ENCODE results near the gene TESMIN. TPM values are rescaled to one million over a fixed set of nuclear protein-coding genes. Genes with fewer than 3 reads are reported as not detected.

Gene TESMIN
- polyA plus RNA-seq, 1 donor (not counting 4 experiments of a cell fraction or from before 2014, with no cell fraction given) = 4.0 TPM

- no peak for FAIRE-seq
- Histone ChIP-seq H2AFZ (ENCODE audit: control insufficient read depth, low read length) (no peak overlapping the region), H3K4me1 (ENCODE audit: control insufficient read depth, extremely low read depth, insufficient read depth, low read length) (no peaks in the 10 kb centered on the region), H3K9me1 (ENCODE audit: control insufficient read depth, extremely low read depth, insufficient read depth, low read length) (no peaks in the 10 kb centered on the region), H3K4me3 (ENCODE audit: control insufficient read depth in 2 of 3, extremely low read depth in 1 of 3, insufficient read depth in 2 of 3, low read depth in 1 of 3, low read length in 3 of 3) (no peak overlapping the region), H3K27ac (ENCODE audit: control insufficient read depth, insufficient read depth, low read length) (no peak overlapping the region), H3K36me3 (ENCODE audit: control insufficient read depth in 2 of 2, extremely low read depth in 1 of 2, insufficient read depth in 2 of 2, low read length in 2 of 2) (peaks cover 0 to 6% of the 10 kb centered on the region in 2 experiments), H3K27me3 (ENCODE audit: control insufficient read depth, extremely low read depth, insufficient read depth, low read length) (no peaks in the 10 kb centered on the region), H4K20me1 (ENCODE audit: control insufficient read depth, extremely low read depth, insufficient read depth, low read length) (no peaks in the 10 kb centered on the region), H3K4me2 (ENCODE audit: control insufficient read depth, extremely low read depth, insufficient read depth, low read depth, low read length) (no peak overlapping the region), H3K9ac (ENCODE audit: control insufficient read depth, extremely low read depth, insufficient read depth, low read length) (no peak overlapping the region), H3K79me2 (ENCODE audit: control insufficient read depth, insufficient read depth, low read length) (no peaks in the 10 kb centered on the region), H3K9me3 (ENCODE audit: control insufficient read depth, low read depth, low read length) (no peaks in the 10 kb centered on the region)
- dilution Hi-C loops (cut with MboI; ENCODE audit: extremely low pct_ligation_motif_present, low sequenced_read_pairs) = no loop called here
- no peak for DNase-seq (ENCODE audit: low read depth, low spot score)
- TF ChIP-seq CTCF (optimal IDR thresholded peaks at IDR 0.05 in 1 of 3, IDR thresholded peaks at IDR 0.05 in 1 of 3, conservative IDR thresholded peaks at IDR 0.05 in 1 of 3; ENCODE audit: extremely low read depth in 1 of 3, insufficient read depth in 2 of 3, low read length in 3 of 3) = no peak
- no peak for TF ChIP-seq EZH2 (IDR thresholded peaks at IDR 0.05; ENCODE audit: low read length)
Observed at GRCh38 chr11:68743539-68743938, 7.8 kb downstream of the TESMIN start.

DNA sequence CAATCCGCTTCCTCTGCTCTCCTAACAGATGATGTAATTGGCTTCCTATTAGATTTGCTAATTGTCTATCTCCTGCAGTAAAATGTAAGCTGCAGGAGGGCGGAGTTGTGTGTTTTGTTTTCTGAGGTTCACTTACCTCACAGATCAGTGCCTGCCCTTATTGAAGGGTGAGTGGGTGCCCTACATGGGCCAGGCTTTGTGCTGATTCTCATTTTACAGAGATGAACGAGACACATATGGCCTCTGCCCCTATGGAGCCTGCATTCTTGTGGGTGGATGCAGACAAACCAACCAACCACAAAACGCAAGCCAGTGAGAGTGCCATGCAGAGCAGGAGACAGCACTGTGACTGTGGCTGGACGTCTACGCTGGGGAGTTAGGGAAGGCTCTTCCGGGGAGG, 9.9 kb downstream of the TESMIN start:
- DNase-seq (ENCODE audit: low read depth, low spot score) (no peak), FAIRE-seq (no peak)
- H3K4me1 ChIP-seq (ENCODE audit: control insufficient read depth, extremely low read depth, insufficient read depth, low read length) = no peaks in the 10 kb centered on the region
- H4K20me1 ChIP-seq (ENCODE audit: control insufficient read depth, extremely low read depth, insufficient read depth, low read length) = no peaks in the 10 kb centered on the region
- no peak for TF ChIP-seq EZH2 (IDR thresholded peaks at IDR 0.05; ENCODE audit: low read length)
- no peak for TF ChIP-seq CTCF (optimal IDR thresholded peaks at IDR 0.05 in 1 of 3, IDR thresholded peaks at IDR 0.05 in 1 of 3, conservative IDR thresholded peaks at IDR 0.05 in 1 of 3; ENCODE audit: extremely low read depth in 1 of 3, insufficient read depth in 2 of 3, low read length in 3 of 3)
- H3K9ac ChIP-seq (ENCODE audit: control insufficient read depth, extremely low read depth, insufficient read depth, low read length) = no peak overlapping the region
- no peak overlapping the region for H3K27ac ChIP-seq (ENCODE audit: control insufficient read depth, insufficient read depth, low read length)
- no peak overlapping the region for H3K4me3 ChIP-seq (ENCODE audit: control insufficient read depth in 2 of 3, extremely low read depth in 1 of 3, insufficient read depth in 2 of 3, low read depth in 1 of 3, low read length in 3 of 3)
- no peaks in the 10 kb centered on the region for H3K27me3 ChIP-seq (ENCODE audit: control insufficient read depth, extremely low read depth, insufficient read depth, low read length)
- no peak overlapping the region for H3K4me2 ChIP-seq (ENCODE audit: control insufficient read depth, extremely low read depth, insufficient read depth, low read depth, low read length)
- dilution Hi-C loops (cut with MboI; ENCODE audit: extremely low pct_ligation_motif_present, low sequenced_read_pairs) = no loop called here
- H2AFZ ChIP-seq (ENCODE audit: control insufficient read depth, low read length) = no peak overlapping the region
- no peaks in the 10 kb centered on the region for H3K9me3 ChIP-seq (ENCODE audit: control insufficient read depth, low read depth, low read length)
- H3K9me1 ChIP-seq (ENCODE audit: control insufficient read depth, extremely low read depth, insufficient read depth, low read length) = no peaks in the 10 kb centered on the region
- no peaks in the 10 kb centered on the region for H3K79me2 ChIP-seq (ENCODE audit: control insufficient read depth, insufficient read depth, low read length)
- H3K36me3 ChIP-seq (ENCODE audit: control insufficient read depth in 2 of 2, extremely low read depth in 1 of 2, insufficient read depth in 2 of 2, low read length in 2 of 2) = peaks cover 2 to 6% of the 10 kb centered on the region in 2 experiments
